HG03342 (cell line): ENCODE data around the gene OR4S1.
"Not testable (repeated sequence)": the region's sequence is repeated elsewhere in the genome, so short reads cannot be mapped to it uniquely, and the experiment has no call there.

Source experiments
- ATAC-seq: cut with Tn5 transposase; IDR thresholded peaks from one replicate; pipeline ENCODE4 v1.9.1; 2021; ENCODE audit warnings: mild to moderate bottlenecking, moderate library complexity; ENCODE audit not compliant: unreplicated experiment

Gene OR4S1

GRCh38 chr11:48305923-48306322, at the start of gene OR4S1:
OR4S1 (plus strand) TSS chr11:48306223; CDS start chr11:48306223, 0 bp downstream.
- no peak for ATAC-seq

GRCh38 chr11:48261600-48261999, 44.4 kb upstream of the OR4S1 start:
- ATAC-seq, result no peak

- no peak for ATAC-seq
Measured at GRCh38 chr11:48263423-48263911, 42.6 kb upstream of the OR4S1 start, which contains the start of gene OR4X1. OR4X1 (plus strand) TSS chr11:48263861; CDS start chr11:48263861, 0 bp downstream.

- no peak for ATAC-seq
Measured at GRCh38 chr11:48270621-48271020, 35.4 kb upstream of the OR4S1 start.

- ATAC-seq, result no peak
Measured at GRCh38 chr11:48272606-48273005, 33.4 kb upstream of the OR4S1 start.

GRCh38 chr11:48307760-48308386, 1.9 kb downstream of the OR4S1 start:
- peak; percentile 95 for ATAC-seq

GRCh38 chr11:48313590-48313989, 7.6 kb downstream of the OR4S1 start:
- ATAC-seq, result not testable (repeated sequence)

- ATAC-seq, result not testable (repeated sequence)
Measured at GRCh38 chr11:48319813-48320212, 13.8 kb downstream of the OR4S1 start.

GRCh38 chr11:48324620-48325019, 18.6 kb downstream of the OR4S1 start, which contains the start of gene OR4C3:
OR4C3 (plus strand) TSS chr11:48324920; CDS start chr11:48325022, 102 bp downstream.
- ATAC-seq, result not testable (repeated sequence)

- no peak for ATAC-seq
Measured at GRCh38 chr11:48341466-48341865, 35.4 kb downstream of the OR4S1 start.

- not testable (repeated sequence) for ATAC-seq
Measured at GRCh38 chr11:48342505-48342904, 36.5 kb downstream of the OR4S1 start.

- ATAC-seq, result not testable (repeated sequence)
Measured at GRCh38 chr11:48346286-48346685, 40.3 kb downstream of the OR4S1 start.

GRCh38 chr11:48354013-48354412, 48.0 kb downstream of the OR4S1 start:
- ATAC-seq, result no peak

GRCh38 chr11:48354677-48355076, 48.7 kb downstream of the OR4S1 start:
- ATAC-seq, result no peak
